Neural progenitor cell (in vitro differentiated cells): Measurements from ENCODE around the gene SLC17A1. TPM values are rescaled to one million over a fixed set of nuclear protein-coding genes. Genes with fewer than 3 reads are reported as not detected.

Experiments used
- DNase-seq: peaks from one replicate; pipeline ENCODE4 v3.0.0-alpha.2; 2016; ENCODE audit warnings: low spot score
- H2AFZ ChIP-seq: fragments of 200-600 bp; sonication (generic); replicated peaks from 2 replicates; pipeline ENCODE4 v1.6.1; 2016; ENCODE audit warnings: antibody characterized with exemption
- H3F3A ChIP-seq: fragments of 200-600 bp; sonication (generic); 2 replicates; pipeline ENCODE4 v1.6.1; 2016; ENCODE audit warnings: antibody characterized with exemption, low read depth
- H3K27ac ChIP-seq: fragments of 200-600 bp; sonication (generic); 2 replicates; pipeline ENCODE4 v1.5.1; 2016; ENCODE audit warnings: mild to moderate bottlenecking
- H3K27me3 ChIP-seq: fragments of 200-600 bp; sonication (generic); 2 replicates; pipeline ENCODE4 v1.6.1; 2016; ENCODE audit warnings: mild to moderate bottlenecking, moderate library complexity
- H3K36me3 ChIP-seq: fragments of 200-600 bp; sonication (generic); 2 replicates; pipeline ENCODE4 v1.5.1; 2016
- H3K4me1 ChIP-seq: fragments of 200-600 bp; sonication (generic); 2 replicates; pipeline ENCODE4 v1.6.1; 2016; ENCODE audit warnings: mixed run types
- H3K4me2 ChIP-seq: fragments of 200-600 bp; sonication (generic); 2 replicates; pipeline ENCODE4 v1.6.1; 2016
- H3K4me3 ChIP-seq: fragments of 200-600 bp; sonication (generic); 2 replicates; pipeline ENCODE4 v1.5.1; 2016
- H3K79me2 ChIP-seq: fragments of 200-600 bp; sonication (generic); 2 replicates; pipeline ENCODE4 v1.6.1; 2016; ENCODE audit warnings: low read depth
- H3K9ac ChIP-seq: fragments of 200-600 bp; sonication (generic); 2 replicates; pipeline ENCODE4 v1.6.1; 2016
- H3K9me3 ChIP-seq: fragments of 200-600 bp; sonication (generic); 2 replicates; pipeline ENCODE4 v1.5.1; 2016; ENCODE audit warnings: low read depth
- H4K20me1 ChIP-seq: fragments of 200-600 bp; sonication (generic); 2 replicates; pipeline ENCODE4 v1.6.1; 2016; ENCODE audit warnings: low read depth
- H3K27ac Mint-ChIP-seq: 3 replicates; pipeline ENCODE4 v1.8.0; 2021; ENCODE audit warnings: mixed read lengths
- H3K27me3 Mint-ChIP-seq: 2 replicates; pipeline ENCODE4 v1.8.0; 2022; ENCODE audit warnings: low read depth, mild to moderate bottlenecking, inconsistent platforms, moderate library complexity, mixed read lengths; ENCODE audit not compliant: insufficient read depth
- H3K36me3 Mint-ChIP-seq: 3 replicates; pipeline ENCODE4 v1.8.0; 2021; ENCODE audit warnings: mixed read lengths
- H3K4me1 Mint-ChIP-seq: 3 replicates; pipeline ENCODE4 v1.8.0; 2021; ENCODE audit warnings: mixed read lengths
- H3K4me3 Mint-ChIP-seq: 3 replicates; pipeline ENCODE4 v1.8.0; 2021; ENCODE audit warnings: mild to moderate bottlenecking, moderate library complexity, mixed read lengths
- H3K9me3 Mint-ChIP-seq: 3 replicates; pipeline ENCODE4 v1.8.0; 2020; ENCODE audit warnings: mixed read lengths
- CTCF ChIP-seq: fragments of 200-600 bp; sonication (generic); IDR thresholded peaks from 2 replicates; pipeline ENCODE4 v1.5.1; 2017; ENCODE audit warnings: antibody characterized with exemption, mild to moderate bottlenecking
- EZH2 ChIP-seq: fragments of 200-600 bp; sonication (generic); IDR thresholded peaks from 2 replicates; pipeline ENCODE4 v1.6.1; 2017; ENCODE audit warnings: antibody characterized with exemption, mild to moderate bottlenecking, moderate library complexity
- EZH2phosphoT487 ChIP-seq: fragments of 200-600 bp; sonication (generic); IDR thresholded peaks from 2 replicates; pipeline ENCODE4 v1.6.1; 2017; ENCODE audit warnings: antibody characterized with exemption
- total RNA-seq: library from RNA; depleted of rRNA; stranded (reverse); fragments of >200 nt; gene quantifications from 2 replicates; pipeline ENCODE4 v1.2.3, GENCODE V29; 2015; ENCODE audit warnings: low replicate concordance

SLC17A1 gene
- total RNA-seq, 1 donor from 2014 or later: not detected

GRCh38 chr6:25832307-25832662, 433 bp upstream of the SLC17A1 start:
- Histone ChIP-seq H3K9me3 (no peaks in the 10 kb centered on the region), H3K4me3 (no peak overlapping the region)
- no peaks in the 10 kb centered on the region for H3K36me3 Mint-ChIP-seq

GRCh38 chr6:25830458-25830857, 1.4 kb downstream of the SLC17A1 start:
- no peaks in the 10 kb centered on the region for H3K27me3 Mint-ChIP-seq
- Histone ChIP-seq H3K36me3 (no peaks in the 10 kb centered on the region), H3K9me3 (no peaks in the 10 kb centered on the region), H4K20me1 (no peaks in the 10 kb centered on the region), H3K27ac (no peak overlapping the region), H3K4me1 (no peaks in the 10 kb centered on the region), H3K79me2 (no peaks in the 10 kb centered on the region), H3K9ac (no peak overlapping the region), H3K27me3 (no peaks in the 10 kb centered on the region), H3K4me2 (no peak overlapping the region), H3F3A (no peaks in the 10 kb centered on the region), H2AFZ (no peak overlapping the region), H3K4me3 (no peak overlapping the region)
- no peaks in the 10 kb centered on the region for H3K9me3 Mint-ChIP-seq
- no peak overlapping the region for H3K4me3 Mint-ChIP-seq
- H3K27ac Mint-ChIP-seq: no peak overlapping the region
- peaks cover 2% of the 10 kb centered on the region for H3K4me1 Mint-ChIP-seq
- TF ChIP-seq EZH2: no peak
- no peak for TF ChIP-seq EZH2phosphoT487
- no peak for TF ChIP-seq CTCF
- DNase-seq: no peak
- no peaks in the 10 kb centered on the region for H3K36me3 Mint-ChIP-seq

More at GRCh38 chr6:25832307-25832662, 433 bp upstream of the SLC17A1 start:
- no peaks in the 10 kb centered on the region for H3F3A ChIP-seq
- no peaks in the 10 kb centered on the region for H3K36me3 ChIP-seq
- no peak for DNase-seq
- no peak overlapping the region for H3K27ac ChIP-seq
- Mint-ChIP-seq H3K27me3 (no peaks in the 10 kb centered on the region), H3K4me3 (no peak overlapping the region), H3K9me3 (no peaks in the 10 kb centered on the region), H3K4me1 (peaks cover 2% of the 10 kb centered on the region), H3K27ac (no peak overlapping the region)
- no peaks in the 10 kb centered on the region for H3K4me1 ChIP-seq
- no peaks in the 10 kb centered on the region for H4K20me1 ChIP-seq
- H3K27me3 ChIP-seq: no peaks in the 10 kb centered on the region
- H2AFZ ChIP-seq: no peak overlapping the region
- H3K4me2 ChIP-seq: no peak overlapping the region
- TF ChIP-seq EZH2: no peak
- no peak for TF ChIP-seq CTCF
- no peak for TF ChIP-seq EZH2phosphoT487
- H3K9ac ChIP-seq: no peak overlapping the region
- H3K79me2 ChIP-seq: no peaks in the 10 kb centered on the region

GRCh38 chr6:25829375-25829774, 2.5 kb downstream of the SLC17A1 start:
- Mint-ChIP-seq H3K27me3 (no peaks in the 10 kb centered on the region), H3K4me3 (no peak overlapping the region)

More at GRCh38 chr6:25829375-25829774, 2.5 kb downstream of the SLC17A1 start:
- H3F3A ChIP-seq: no peaks in the 10 kb centered on the region
- no peak for DNase-seq
- H2AFZ ChIP-seq: no peak overlapping the region
- no peak overlapping the region for H3K27ac ChIP-seq
- H3K9me3 ChIP-seq: no peaks in the 10 kb centered on the region
- H3K4me2 ChIP-seq: no peak overlapping the region
- TF ChIP-seq EZH2: no peak
- no peak for TF ChIP-seq CTCF
- no peak for TF ChIP-seq EZH2phosphoT487
- H3K9ac ChIP-seq: no peak overlapping the region
- Mint-ChIP-seq H3K4me1 (peaks cover 2% of the 10 kb centered on the region), H3K36me3 (no peaks in the 10 kb centered on the region), H3K9me3 (no peaks in the 10 kb centered on the region), H3K27ac (no peak overlapping the region)
- H3K27me3 ChIP-seq: no peaks in the 10 kb centered on the region
- no peak overlapping the region for H3K4me3 ChIP-seq
- no peaks in the 10 kb centered on the region for H3K4me1 ChIP-seq
- no peaks in the 10 kb centered on the region for H3K36me3 ChIP-seq
- H3K79me2 ChIP-seq: no peaks in the 10 kb centered on the region
- H4K20me1 ChIP-seq: no peaks in the 10 kb centered on the region
